Parathyroid adenoma (tissue), 2 donors: ENCODE measurements around the gene C1QTNF6.
"Not testable (repeated sequence)": the region's sequence is repeated elsewhere in the genome, so short reads cannot be mapped to it uniquely, and the experiment has no call there.

ENCODE experiments used
- H2AFZ ChIP-seq: fragments of 300-600 bp; sonication (generic); one replicate; pipeline ENCODE4 v1.7.0; 2017; ENCODE audit warnings: antibody characterized with exemption, mild to moderate bottlenecking
- H3K27ac ChIP-seq: fragments of 300-600 bp; sonication (generic); one replicate; pipeline ENCODE4 v1.7.0; 2017
- H3K27me3 ChIP-seq: fragments of 300-600 bp; sonication (generic); one replicate; pipeline ENCODE4 v1.7.0; 2017; ENCODE audit warnings: low read length; ENCODE audit not compliant: control insufficient read depth, insufficient read depth
- H3K36me3 ChIP-seq: fragments of 300-600 bp; sonication (generic); one replicate; pipeline ENCODE4 v1.7.0; 2017; ENCODE audit warnings: low read length; ENCODE audit not compliant: control insufficient read depth, insufficient read depth
- H3K4me1 ChIP-seq: fragments of 300-600 bp; sonication (generic); one replicate; pipeline ENCODE4 v1.7.0; 2017; ENCODE audit warnings: control low read depth
- H3K4me2 ChIP-seq: fragments of 300-600 bp; sonication (generic); one replicate; pipeline ENCODE4 v1.7.0; 2017; ENCODE audit warnings: low read length
- H3K4me3 ChIP-seq: fragments of 300-600 bp; sonication (generic); one replicate; pipeline ENCODE4 v1.7.0; 2017; ENCODE audit warnings: low read depth, low read length
- H3K79me2 ChIP-seq: fragments of 300-600 bp; sonication (generic); one replicate; pipeline ENCODE4 v1.7.0; 2017; ENCODE audit warnings: control low read depth
- H3K9ac ChIP-seq: fragments of 300-600 bp; sonication (generic); one replicate; pipeline ENCODE4 v1.7.0; 2017; ENCODE audit warnings: mild to moderate bottlenecking
- H3K9me3 ChIP-seq: fragments of 300-600 bp; sonication (generic); one replicate; pipeline ENCODE4 v1.7.0; 2017; ENCODE audit warnings: low read length; ENCODE audit not compliant: control insufficient read depth
- CTCF ChIP-seq: fragments of 300-600 bp; sonication (generic); IDR thresholded peaks from one replicate; pipeline ENCODE4 v1.7.0; 2017; ENCODE audit warnings: antibody characterized with exemption, mild to moderate bottlenecking
- donor health status: primary hyperparathyroidism.

Gene C1QTNF6

GRCh38 chr22:37203354-37204044 lies 15.5 kb upstream of the C1QTNF6 start:
- Histone ChIP-seq H3K79me2 (no peaks in the 10 kb centered on the region), H2AFZ (no peak overlapping the region), H3K4me3 (no peak overlapping the region), H3K4me1 (no peaks in the 10 kb centered on the region), H3K36me3 (no peaks in the 10 kb centered on the region), H3K9me3 (no peaks in the 10 kb centered on the region), H3K4me2 (no peak overlapping the region), H3K27me3 (no peaks in the 10 kb centered on the region), H3K27ac (no peak overlapping the region), H3K9ac (no peak overlapping the region)
- TF ChIP-seq CTCF, result no peak

GRCh38 chr22:37202716-37203115 lies 14.7 kb upstream of the C1QTNF6 start:
- H3K4me3 ChIP-seq, result no peak overlapping the region
- H3K4me2 ChIP-seq, result no peak overlapping the region
- H3K4me1 ChIP-seq, result peaks cover 6% of the 10 kb centered on the region
- TF ChIP-seq CTCF, result no peak
- H3K27ac ChIP-seq, result no peak overlapping the region
- H2AFZ ChIP-seq, result no peak overlapping the region
- H3K27me3 ChIP-seq, result no peaks in the 10 kb centered on the region
- H3K36me3 ChIP-seq, result no peaks in the 10 kb centered on the region
- no peaks in the 10 kb centered on the region for H3K79me2 ChIP-seq
- no peak overlapping the region for H3K9ac ChIP-seq
- no peaks in the 10 kb centered on the region for H3K9me3 ChIP-seq

- TF ChIP-seq CTCF, result no peak
- no peaks in the 10 kb centered on the region for H3K27me3 ChIP-seq
- H3K4me3 ChIP-seq, result no peak overlapping the region
- H2AFZ ChIP-seq, result no peak overlapping the region
- no peak overlapping the region for H3K4me2 ChIP-seq
- H3K36me3 ChIP-seq, result no peaks in the 10 kb centered on the region
- peaks cover 12% of the 10 kb centered on the region for H3K4me1 ChIP-seq
- no peak overlapping the region for H3K9ac ChIP-seq
- H3K9me3 ChIP-seq, result no peaks in the 10 kb centered on the region
- H3K79me2 ChIP-seq, result no peaks in the 10 kb centered on the region
- H3K27ac ChIP-seq, result no peak overlapping the region
Observed at GRCh38 chr22:37202001-37202555, 14.0 kb upstream of the C1QTNF6 start.

- not testable (repeated sequence) for H3K9ac ChIP-seq, H3K9me3 ChIP-seq, H3K36me3 ChIP-seq, H2AFZ ChIP-seq, H3K4me3 ChIP-seq, H3K27ac ChIP-seq, H3K79me2 ChIP-seq, H3K4me2 ChIP-seq, H3K27me3 ChIP-seq
- peaks cover 19% of the 10 kb centered on the region for H3K4me1 ChIP-seq
Observed at GRCh38 chr22:37201443-37201820, 13.4 kb upstream of the C1QTNF6 start.

GRCh38 chr22:37199760-37200108 lies 11.7 kb upstream of the C1QTNF6 start:
- peak overlapping the region; percentile 48 for H2AFZ ChIP-seq
- peak overlapping the region; percentile 66 for H3K4me2 ChIP-seq
- H3K9me3 ChIP-seq, result no peaks in the 10 kb centered on the region
- H3K79me2 ChIP-seq, result no peaks in the 10 kb centered on the region
- H3K27ac ChIP-seq, result no peak overlapping the region
- H3K36me3 ChIP-seq, result no peaks in the 10 kb centered on the region
- no peak for TF ChIP-seq CTCF
- no peak overlapping the region for H3K9ac ChIP-seq
- peaks cover 24% of the 10 kb centered on the region for H3K4me1 ChIP-seq
- no peak overlapping the region for H3K4me3 ChIP-seq
- H3K27me3 ChIP-seq, result no peaks in the 10 kb centered on the region
